GM06990 (cell line): ENCODE results near the gene ZNF469.

Experiments
- DNase-seq: peaks from one replicate; pipeline ENCODE4 v3.0.0-alpha.2; 2011; ENCODE audit not compliant: insufficient read length; ENCODE audit errors: extremely low read depth
- H3K27me3 ChIP-seq: replicated peaks from 2 replicates; pipeline ENCODE4 v1.6.0; 2011; ENCODE audit warnings: low read length; ENCODE audit not compliant: control insufficient read depth, insufficient read depth
- H3K36me3 ChIP-seq: 2 replicates; pipeline ENCODE4 v1.5.1; 2011; ENCODE audit warnings: low read length; ENCODE audit not compliant: control insufficient read depth, insufficient read depth
- H3K4me3 ChIP-seq: replicated peaks from 2 replicates; pipeline ENCODE4 v1.5.1; 2011; ENCODE audit warnings: low read depth, mild to moderate bottlenecking, control low read depth, low read length
- CTCF ChIP-seq: IDR thresholded peaks from 2 replicates; pipeline ENCODE4 v1.5.1; 2011; ENCODE audit warnings: low read length, control low read depth, mild to moderate bottlenecking, inconsistent platforms; ENCODE audit not compliant: insufficient read depth, poor library complexity, severe bottlenecking

The ZNF469 gene

GRCh38 chr16:88353232-88353631, 29.5 kb upstream of the ZNF469 start:
- H3K36me3 ChIP-seq = no peaks in the 10 kb centered on the region
- TF ChIP-seq CTCF = no peak
- H3K27me3 ChIP-seq = no peaks in the 10 kb centered on the region
- DNase-seq = no peak
- H3K4me3 ChIP-seq = no peak overlapping the region

- Histone ChIP-seq H3K27me3 (no peaks in the 10 kb centered on the region), H3K4me3 (no peak overlapping the region), H3K36me3 (no peaks in the 10 kb centered on the region)
- TF ChIP-seq CTCF = no peak
- no peak for DNase-seq
Observed at GRCh38 chr16:88353691-88354090, 29.1 kb upstream of the ZNF469 start.

GRCh38 chr16:88354229-88355092, 28.3 kb upstream of the ZNF469 start:
- TF ChIP-seq CTCF = no peak
- no peak for DNase-seq
- H3K4me3 ChIP-seq = no peak overlapping the region
- no peaks in the 10 kb centered on the region for H3K36me3 ChIP-seq
- H3K27me3 ChIP-seq = no peaks in the 10 kb centered on the region

- H3K4me3 ChIP-seq = no peak overlapping the region
Observed at GRCh38 chr16:88355093-88355388, 27.7 kb upstream of the ZNF469 start.

GRCh38 chr16:88355389-88356123, 27.2 kb upstream of the ZNF469 start:
- no peak for TF ChIP-seq CTCF
- no peak for DNase-seq

More at GRCh38 chr16:88355093-88355388, 27.7 kb upstream of the ZNF469 start:
- Histone ChIP-seq H3K27me3 (no peaks in the 10 kb centered on the region), H3K36me3 (no peaks in the 10 kb centered on the region)
- no peak for TF ChIP-seq CTCF
- DNase-seq = no peak

More at GRCh38 chr16:88355389-88356123, 27.2 kb upstream of the ZNF469 start:
- Histone ChIP-seq H3K4me3 (no peak overlapping the region), H3K27me3 (no peaks in the 10 kb centered on the region), H3K36me3 (no peaks in the 10 kb centered on the region)
